ENCODE measurements around the gene ITPRIP.

The ITPRIP gene

DNA sequence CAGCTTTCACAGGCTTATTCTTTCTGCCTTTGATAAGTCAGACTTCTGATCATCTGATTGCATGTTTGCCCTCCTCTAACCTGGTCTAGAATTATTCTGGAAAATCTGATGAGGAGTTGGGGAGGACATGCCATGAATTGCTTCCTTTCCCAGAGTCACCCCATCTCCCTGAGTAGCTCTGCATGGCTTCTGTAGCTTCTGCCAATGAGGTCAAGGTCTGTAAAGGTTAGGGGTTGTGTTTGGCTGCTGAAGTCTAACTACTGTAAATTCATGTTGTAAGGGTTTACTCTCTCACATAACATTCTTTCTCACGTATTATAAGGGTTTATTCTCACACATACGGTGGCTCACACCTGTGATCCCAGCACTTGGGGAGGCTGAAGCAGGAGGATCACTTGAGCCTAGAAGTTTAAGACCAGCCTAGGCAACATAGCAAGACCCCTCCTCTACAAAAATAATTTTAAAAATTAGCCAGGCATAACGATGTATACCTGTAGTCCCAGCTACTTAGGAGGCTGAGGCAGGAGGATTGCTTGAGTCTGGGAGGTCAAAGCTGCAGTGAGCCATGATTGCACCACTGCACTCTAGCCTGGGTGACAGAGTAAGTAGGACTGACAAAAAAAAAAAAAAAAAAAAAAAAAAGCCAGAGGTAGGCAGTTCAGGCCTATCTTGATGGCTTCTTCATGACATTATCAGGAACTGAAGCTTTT is 58.6 kb downstream of the ITPRIP start:
- no peak for DNase-seq (ENCODE audit: low spot score)

DNA sequence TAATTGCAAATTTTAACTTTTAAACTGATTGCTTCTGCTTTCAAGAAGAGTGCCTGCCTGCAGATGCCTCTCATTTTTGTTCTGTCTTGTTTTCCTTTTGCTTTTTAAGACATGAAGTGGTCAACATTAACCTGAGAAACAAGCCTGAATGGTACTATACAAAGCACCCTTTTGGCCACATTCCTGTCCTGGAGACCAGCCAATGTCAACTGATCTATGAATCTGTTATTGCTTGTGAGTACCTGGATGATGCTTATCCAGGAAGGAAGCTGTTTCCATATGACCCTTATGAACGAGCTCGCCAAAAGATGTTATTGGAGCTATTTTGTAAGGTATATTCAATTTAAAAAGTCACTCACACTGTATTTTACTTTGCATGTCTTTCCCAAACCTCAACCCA is 60.5 kb downstream of the ITPRIP start:
- DNase-seq (ENCODE audit: low spot score), result no peak

DNA sequence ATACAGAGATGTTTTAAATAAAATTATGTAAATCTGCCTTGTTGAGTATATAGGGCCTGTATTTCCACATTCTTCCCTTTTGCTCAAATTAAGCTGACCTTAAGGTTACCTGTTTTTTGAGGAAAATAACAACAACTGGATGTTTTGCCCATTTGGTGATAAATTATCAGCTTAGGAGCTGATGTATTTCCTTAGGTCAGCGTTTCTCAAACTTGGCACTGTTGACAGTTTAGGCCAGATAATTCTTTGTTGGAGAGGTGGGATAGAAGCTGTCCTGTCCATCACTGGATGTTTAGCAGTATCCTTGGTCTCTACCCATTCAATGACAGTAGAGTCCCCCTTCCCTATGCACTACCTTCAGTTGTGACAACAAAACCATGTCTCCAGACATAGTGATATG is 62.1 kb downstream of the ITPRIP start:
- DNase-seq (ENCODE audit: low spot score), result no peak

DNA sequence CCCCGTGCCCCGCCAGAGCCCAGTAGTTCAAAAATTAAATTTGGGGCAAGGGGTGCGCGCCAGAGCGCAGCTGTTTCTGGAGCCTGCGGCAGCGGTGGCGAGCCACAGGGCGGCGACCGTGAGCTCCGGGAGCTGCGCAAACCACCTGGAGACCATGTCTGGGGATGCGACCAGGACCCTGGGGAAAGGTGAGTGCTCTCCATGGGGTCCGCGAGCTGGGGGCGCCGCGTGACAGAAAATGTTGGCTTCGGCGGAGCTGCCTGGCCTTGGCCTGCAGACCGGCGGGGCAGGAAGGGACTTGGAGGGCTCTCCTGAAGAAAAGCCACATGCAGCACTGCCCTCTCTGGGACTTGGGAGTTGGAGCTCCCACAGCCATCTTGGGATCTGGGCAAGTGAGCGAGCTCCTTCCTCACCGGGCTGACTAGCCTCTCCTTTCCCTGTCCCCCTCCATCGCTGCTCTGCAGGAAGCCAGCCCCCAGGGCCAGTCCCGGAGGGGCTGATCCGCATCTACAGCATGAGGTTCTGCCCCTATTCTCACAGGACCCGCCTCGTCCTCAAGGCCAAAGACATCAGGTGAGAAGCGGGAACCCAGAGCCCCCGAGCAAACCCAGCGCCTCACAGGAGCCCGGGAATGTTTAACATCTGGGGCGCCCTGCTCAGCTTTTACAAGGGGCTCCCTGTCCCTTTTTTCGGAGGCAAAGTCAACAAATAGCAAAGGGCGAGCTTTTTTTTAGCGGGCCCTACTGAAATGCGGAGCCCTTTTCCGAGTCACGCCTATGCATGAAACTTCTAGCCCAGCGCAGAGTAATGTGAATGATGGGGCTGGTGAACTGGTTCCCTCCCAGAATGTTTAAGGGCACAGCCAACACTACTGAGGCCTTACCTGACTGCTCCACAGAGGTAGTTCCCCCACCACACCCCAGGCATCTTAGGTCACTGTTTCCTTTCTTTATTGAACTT is 63.2 kb downstream of the ITPRIP start:
- DNase-seq (ENCODE audit: low spot score), result no peak

DNA sequence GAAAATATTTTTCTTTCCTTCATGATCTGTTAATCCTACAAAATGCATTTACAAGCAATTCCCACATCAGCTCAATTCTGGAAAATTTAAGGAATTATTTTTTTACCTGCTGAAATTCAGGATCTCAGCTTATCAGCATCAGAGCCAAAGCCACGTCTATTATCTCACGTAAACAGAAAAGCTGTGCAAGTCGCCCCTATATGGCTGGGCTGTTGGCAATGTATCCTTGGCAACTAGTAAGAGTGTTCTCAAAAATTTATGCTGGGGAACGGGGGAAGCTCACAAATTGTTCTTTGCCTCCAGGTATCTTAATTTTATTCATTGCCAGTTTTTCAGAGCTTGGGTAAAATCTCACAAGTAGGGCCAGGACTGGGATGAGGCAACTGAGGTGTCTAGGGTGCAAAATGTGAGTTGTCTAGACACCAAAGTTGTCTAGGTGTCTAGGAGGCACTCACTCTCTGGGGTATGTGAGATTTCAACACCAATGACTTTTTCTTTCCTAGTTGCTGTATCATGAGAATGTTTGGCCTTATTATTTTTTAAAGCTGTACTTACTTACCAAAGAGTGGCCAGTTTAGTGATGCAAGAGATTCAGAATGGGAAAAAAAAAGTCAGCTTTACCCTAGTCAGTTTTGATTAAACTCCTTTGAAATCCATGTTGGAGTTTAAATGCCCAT is 64.2 kb downstream of the ITPRIP start:
- DNase-seq (ENCODE audit: low spot score), result no peak

DNA sequence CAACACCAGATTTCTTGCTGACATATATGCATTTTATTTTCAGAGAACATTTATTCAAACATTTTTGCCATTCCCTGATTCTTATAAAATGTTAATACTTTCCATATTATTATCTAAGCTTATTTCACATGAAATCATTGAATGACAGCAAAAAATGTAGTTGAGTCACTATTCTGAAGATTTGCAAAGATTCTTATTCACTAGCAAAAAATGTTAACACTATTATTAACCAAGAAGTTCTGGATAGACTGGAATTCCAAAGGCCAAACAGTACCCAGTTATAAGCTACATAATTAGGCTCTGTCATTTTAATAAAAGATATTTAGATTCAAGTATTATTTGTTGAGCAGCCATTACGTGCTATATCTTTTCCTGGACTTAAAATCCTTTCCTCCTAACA is 65.0 kb downstream of the ITPRIP start:
- DNase-seq (ENCODE audit: low spot score), result no peak

DNA sequence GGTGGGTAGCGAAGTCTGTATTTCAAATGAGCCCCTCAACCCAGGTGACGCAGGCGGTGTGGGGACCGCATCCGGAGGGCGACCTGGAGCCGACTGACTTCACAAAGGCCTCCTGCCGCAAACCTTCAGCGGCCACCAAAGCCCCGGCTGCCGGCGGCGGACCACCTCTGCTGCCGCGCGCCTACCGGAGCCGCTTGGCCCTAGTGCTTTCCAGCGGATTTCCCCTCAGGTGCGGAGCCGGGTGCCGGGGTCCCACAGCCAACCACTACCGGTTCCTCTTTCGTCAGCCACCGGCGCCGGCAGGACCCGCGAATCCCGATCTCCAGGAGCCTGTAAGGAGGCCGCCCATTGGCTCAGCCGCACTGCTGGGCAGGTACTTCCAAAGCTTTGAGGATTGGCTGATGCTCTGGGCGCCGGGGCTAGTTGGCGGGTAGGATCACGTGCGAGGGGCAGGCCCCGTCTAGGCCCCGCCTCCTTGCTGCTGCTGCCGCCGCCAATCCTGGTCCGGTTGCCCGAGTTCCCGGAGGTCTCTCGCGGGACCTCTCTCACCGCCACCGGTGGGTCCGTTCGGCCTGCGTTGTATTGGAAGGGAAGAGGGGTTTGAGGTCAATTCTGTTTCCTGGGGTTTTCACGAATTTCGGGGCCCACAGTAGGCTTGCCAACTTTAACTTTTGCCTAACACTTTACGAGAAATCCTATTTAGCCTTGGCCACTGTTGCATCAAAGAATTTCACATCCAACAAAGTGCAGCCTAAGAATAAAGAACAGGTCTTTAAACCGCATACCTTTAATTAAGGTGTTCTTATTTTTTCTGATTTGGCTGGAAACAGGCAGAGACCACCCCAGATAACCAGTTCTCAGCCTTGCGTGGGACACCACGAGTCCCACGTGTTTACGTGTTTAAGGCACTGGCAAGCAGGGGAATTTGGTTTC is 69.3 kb downstream of the ITPRIP start, which contains the start of gene GSTO2:
Gene GSTO2 (plus strand): TSS at position 472 of the 933 bp plus-strand sequence. CDS start 5,732 bp downstream, outside the sequence.
- DNase-seq (ENCODE audit: low spot score), result peak; percentile 99

DNA sequence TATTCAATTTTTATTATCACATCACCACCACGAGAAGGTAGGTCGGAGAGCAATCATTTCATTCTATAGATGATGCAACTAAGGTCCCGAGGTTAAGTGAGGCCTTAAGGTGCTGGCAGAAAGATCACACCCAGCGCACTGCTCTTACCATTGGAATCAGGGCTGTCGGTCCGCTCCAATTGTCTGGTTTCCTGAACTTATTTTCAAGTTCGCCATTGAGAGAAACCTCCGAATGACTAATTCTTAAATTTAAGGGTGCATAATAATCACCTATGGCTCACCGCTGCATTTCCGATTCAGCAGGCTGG is 69.9 kb downstream of the ITPRIP start:
- DNase-seq (ENCODE audit: low spot score), result no peak

DNA sequence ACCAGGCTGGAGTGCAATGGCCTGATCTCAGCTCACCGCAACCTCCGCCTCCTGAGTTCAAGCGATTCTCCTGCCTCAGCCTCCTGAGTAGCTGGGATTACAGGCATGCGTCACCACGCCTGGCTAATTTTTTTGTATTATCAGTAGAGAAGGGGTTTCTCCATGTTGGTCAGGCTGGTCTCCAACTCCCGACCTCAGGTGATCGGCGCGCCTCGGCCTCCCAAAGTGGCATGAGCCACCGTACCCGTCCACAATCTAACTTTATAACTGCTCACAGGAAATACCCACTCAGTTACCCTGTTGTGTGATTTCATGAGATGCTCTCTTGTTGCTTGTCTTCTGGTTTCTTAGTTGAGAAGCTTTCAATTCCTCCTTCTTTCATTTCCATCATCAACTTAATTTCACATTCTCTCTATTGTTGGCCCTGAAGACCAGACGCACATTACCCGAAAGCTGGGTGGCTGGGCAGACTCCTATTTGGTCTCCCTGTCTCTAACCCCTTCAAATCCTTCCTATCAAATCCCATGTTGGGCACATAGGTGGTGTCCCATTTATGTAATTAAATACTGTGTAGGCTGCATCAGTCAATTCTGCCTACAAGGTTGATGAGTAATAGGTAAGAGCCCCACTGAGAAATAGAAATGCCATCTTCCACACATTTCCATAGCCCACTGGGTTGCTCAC is 70.4 kb downstream of the ITPRIP start:
- DNase-seq (ENCODE audit: low spot score), result no peak

DNA sequence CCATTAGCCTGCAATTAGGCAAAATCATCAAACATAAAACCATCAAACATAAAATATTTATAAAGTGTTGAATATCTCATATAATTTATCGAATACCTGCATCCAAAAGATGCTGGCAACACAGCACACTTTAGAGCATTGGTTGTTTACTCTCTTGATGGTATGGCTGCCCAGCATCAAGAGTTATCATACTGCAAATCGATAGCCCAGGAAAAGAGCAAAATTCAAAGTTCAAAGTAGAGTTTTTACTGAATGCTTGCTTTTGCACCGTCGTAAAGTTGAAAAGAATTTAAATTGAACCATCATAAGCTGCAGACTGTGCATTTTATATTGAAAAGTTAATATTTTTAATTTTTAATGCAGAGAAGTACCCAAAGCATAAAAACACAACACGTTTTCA is 73.5 kb downstream of the ITPRIP start:
- DNase-seq (ENCODE audit: low spot score), result no peak

DNA sequence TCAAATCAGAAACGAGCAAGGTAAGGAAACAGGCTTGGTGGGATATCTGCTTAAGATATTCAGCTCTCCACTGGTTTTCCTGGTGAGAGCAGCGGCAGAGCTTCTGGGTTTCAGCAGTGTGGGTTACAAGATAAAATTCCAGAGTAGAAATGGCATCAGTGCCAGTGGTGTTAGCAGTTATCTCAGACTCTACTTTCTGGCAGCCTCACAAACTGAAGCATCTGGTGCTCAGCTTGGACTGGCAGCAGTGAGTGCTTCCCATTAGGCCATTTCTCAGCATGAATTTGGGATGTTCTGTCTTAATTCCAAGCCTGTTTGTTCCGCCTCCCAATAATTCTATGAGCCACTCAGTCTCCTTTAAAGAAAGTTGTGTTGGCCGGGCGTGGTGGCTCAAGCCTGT is 76.2 kb downstream of the ITPRIP start:
- no peak for DNase-seq (ENCODE audit: low spot score)

DNA sequence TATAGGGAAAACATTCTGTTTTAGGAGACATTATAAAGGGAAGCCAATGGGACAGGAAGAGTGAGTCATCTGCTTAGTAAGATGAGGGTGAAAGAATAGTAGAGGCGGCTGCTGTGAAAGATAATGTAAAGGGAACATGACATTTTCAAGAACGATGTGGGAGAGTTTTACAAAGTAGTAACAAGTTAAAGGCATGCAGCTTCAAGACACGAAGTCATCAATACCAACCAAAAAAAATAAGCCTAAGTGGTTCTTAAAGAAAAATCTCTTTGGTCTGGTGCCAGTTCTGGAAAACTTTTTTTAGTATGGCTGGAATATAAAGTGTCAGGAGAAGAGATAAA is 77.5 kb downstream of the ITPRIP start:
- peak; percentile 60 for DNase-seq (ENCODE audit: low spot score)

DNA sequence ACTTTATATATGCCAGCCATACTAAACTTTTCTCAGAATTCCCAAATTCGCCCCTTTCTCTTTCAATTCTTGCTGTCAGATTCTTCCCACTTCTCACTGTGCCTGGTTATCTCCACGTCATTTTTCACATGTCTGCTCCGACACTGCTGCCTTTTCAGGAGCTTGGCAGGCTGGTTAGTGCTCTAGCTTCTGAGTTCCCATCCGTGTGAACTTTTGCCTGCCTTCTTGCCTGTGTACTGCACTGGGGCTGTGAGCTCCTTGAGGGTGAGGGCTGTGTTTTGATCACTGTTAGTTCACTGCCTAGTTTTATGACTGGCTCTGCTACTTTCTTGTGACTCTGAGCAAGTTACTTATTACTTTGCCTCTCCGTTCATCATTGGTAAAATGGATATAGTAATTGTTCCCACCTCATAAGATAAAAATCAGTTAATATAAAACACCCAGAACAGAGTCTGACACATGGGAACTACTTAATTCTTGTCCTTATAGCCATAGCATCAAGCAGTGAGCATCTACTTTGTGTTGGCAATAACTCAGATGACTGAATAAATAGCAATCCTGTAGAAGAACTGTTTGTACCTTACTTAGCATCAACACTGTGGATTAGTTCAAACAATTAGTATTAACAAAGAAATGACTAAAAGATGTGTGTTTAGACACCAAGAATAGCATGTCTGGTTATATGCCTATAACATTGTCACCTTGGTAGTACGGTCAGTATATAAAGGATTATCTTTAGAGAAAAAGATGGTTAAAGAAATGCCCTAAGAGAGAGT is 78.1 kb downstream of the ITPRIP start:
- no peak for DNase-seq (ENCODE audit: low spot score)
